Cardiac muscle cell (in vitro differentiated cells and primary cell): ENCODE data around the gene SLC9A9. TPM values are rescaled to one million over a fixed set of nuclear protein-coding genes. Genes with fewer than 3 reads are reported as not detected.

Source experiments
- DNase-seq, 2 donors: peaks; one replicate each; pipeline versions ENCODE4 v3.0.0 to v3.0.0-alpha.2; 2010 to 2017; ENCODE audit warnings: low read depth in 1 of 2, low spot score in 1 of 2
- H3K27ac ChIP-seq: fragments of 200-600 bp; sonication (generic); 2 replicates; pipeline ENCODE4 v1.5.1; 2016
- H3K27me3 ChIP-seq: fragments of 200-600 bp; sonication (generic); 2 replicates; pipeline ENCODE4 v1.6.0; 2016; ENCODE audit warnings: control low read depth
- H3K36me3 ChIP-seq: fragments of 200-600 bp; sonication (generic); 2 replicates; pipeline ENCODE4 v1.5.1; 2016; ENCODE audit warnings: control low read depth
- H3K4me1 ChIP-seq: fragments of 200-600 bp; sonication (generic); 2 replicates; pipeline ENCODE4 v1.8.1; 2017; ENCODE audit warnings: low read depth, mild to moderate bottlenecking, mixed run types
- H3K4me3 ChIP-seq: fragments of 200-600 bp; sonication (generic); 2 replicates; pipeline ENCODE4 v1.5.1; 2016; ENCODE audit warnings: mild to moderate bottlenecking
- H3K9me3 ChIP-seq: fragments of 200-600 bp; sonication (generic); 2 replicates; pipeline ENCODE4 v1.5.1; 2017; ENCODE audit warnings: low read depth, mild to moderate bottlenecking, control low read depth
- CTCF ChIP-seq: IDR thresholded peaks from 2 replicates; pipeline ENCODE4 v1.5.1; 2012; ENCODE audit warnings: low read depth, mild to moderate bottlenecking, low read length
- polyA plus RNA-seq: library from polyadenylated mRNA; unstranded; fragments of >200 nt; fragmentation: Nextera tagmentation; extraction: Ambion mirVana; gene quantifications from 2 replicates; pipeline ENCODE4 v1.2.1, GENCODE V29; 2016
- total RNA-seq: library from RNA; depleted of rRNA; stranded (reverse); fragments of >200 nt; gene quantifications from 2 replicates; pipeline ENCODE4 v1.2.3, GENCODE V29; 2016

SLC9A9 gene
- total and polyA plus RNA-seq, 2 experiments from 2014 or later: 0.73 to 1.5 TPM

- TF ChIP-seq CTCF: no peak
- no peak for DNase-seq
- no peak overlapping the region for H3K4me3 ChIP-seq
- H3K36me3 ChIP-seq: no peaks in the 10 kb centered on the region
- H3K4me1 ChIP-seq: no peaks in the 10 kb centered on the region
- no peaks in the 10 kb centered on the region for H3K9me3 ChIP-seq
- H3K27ac ChIP-seq: no peak overlapping the region
- no peaks in the 10 kb centered on the region for H3K27me3 ChIP-seq
Measured at GRCh38 chr3:143840636-143841035, 7.6 kb downstream of the SLC9A9 start.

- H3K27me3 ChIP-seq: no peaks in the 10 kb centered on the region
- no peak for TF ChIP-seq CTCF
- H3K36me3 ChIP-seq: no peaks in the 10 kb centered on the region
- H3K27ac ChIP-seq: no peak overlapping the region
- no peak overlapping the region for H3K4me3 ChIP-seq
- H3K9me3 ChIP-seq: no peaks in the 10 kb centered on the region
- DNase-seq: no peak
- H3K4me1 ChIP-seq: no peaks in the 10 kb centered on the region
Measured at GRCh38 chr3:143839980-143840379, 8.3 kb downstream of the SLC9A9 start.

GRCh38 chr3:143837076-143837475 is 11.2 kb downstream of the SLC9A9 start:
- Histone ChIP-seq H3K27ac (no peak overlapping the region), H3K4me3 (no peak overlapping the region), H3K36me3 (no peaks in the 10 kb centered on the region), H3K4me1 (no peaks in the 10 kb centered on the region), H3K9me3 (no peaks in the 10 kb centered on the region), H3K27me3 (no peaks in the 10 kb centered on the region)
- TF ChIP-seq CTCF: no peak
- no peak for DNase-seq

GRCh38 chr3:143835312-143835711 is 13.0 kb downstream of the SLC9A9 start:
- TF ChIP-seq CTCF: no peak

GRCh38 chr3:143832433-143832832 is 15.8 kb downstream of the SLC9A9 start:
- H3K27me3 ChIP-seq: no peaks in the 10 kb centered on the region

More at GRCh38 chr3:143835312-143835711, 13.0 kb downstream of the SLC9A9 start:
- H3K4me3 ChIP-seq: no peak overlapping the region
- no peaks in the 10 kb centered on the region for H3K4me1 ChIP-seq
- no peaks in the 10 kb centered on the region for H3K36me3 ChIP-seq
- no peaks in the 10 kb centered on the region for H3K27me3 ChIP-seq
- no peak for DNase-seq
- H3K27ac ChIP-seq: no peak overlapping the region
- no peaks in the 10 kb centered on the region for H3K9me3 ChIP-seq

More at GRCh38 chr3:143832433-143832832, 15.8 kb downstream of the SLC9A9 start:
- no peak for TF ChIP-seq CTCF
- H3K4me3 ChIP-seq: no peak overlapping the region
- H3K36me3 ChIP-seq: no peaks in the 10 kb centered on the region
- H3K4me1 ChIP-seq: no peaks in the 10 kb centered on the region
- no peak overlapping the region for H3K27ac ChIP-seq
- H3K9me3 ChIP-seq: no peaks in the 10 kb centered on the region
- DNase-seq: no peak
